ENCODE data around the gene MED31. TPM values are rescaled to one million over a fixed set of nuclear protein-coding genes. Genes with fewer than 3 reads are reported as not detected.

MED31 gene
- total RNA-seq: 2.5 and 11.2 TPM in 2 replicates

GRCh38 chr17:6651354-6651918 lies at the start of gene MED31, which contains the start of gene C17orf100:
Gene MED31 (minus strand): TSS chr17:6651605. CDS start chr17:6651528, 77 bp downstream.
Gene C17orf100 (plus strand): TSS chr17:6651762. CDS start chr17:6651914, 152 bp downstream.

GRCh38 chr17:6640536-6641246 lies 10.7 kb downstream of the MED31 start, which contains the start of the genes KIAA0753 and TXNDC17:
Gene KIAA0753 (minus strand): TSS chr17:6640711. CDS start chr17:6635103, 5,608 bp downstream.
Gene TXNDC17 (plus strand): TSS chr17:6641060. CDS start chr17:6641083, 23 bp downstream.

Other genes with a start within 250 kb of the MED31 start
- gene AIPL1, start 216.5 kb downstream of the MED31 start, total RNA-seq: not detected in 2 replicates
- gene PIMREG, start 207.2 kb downstream of the MED31 start, total RNA-seq: 7.2 and 105 TPM in 2 replicates
- gene PITPNM3, start 95.0 kb downstream of the MED31 start, total RNA-seq: 2.3 and 3.8 TPM in 2 replicates
- gene KIAA0753, start 10.9 kb downstream of the MED31 start, total RNA-seq: 8.9 and 9.8 TPM in 2 replicates
- gene TXNDC17, start 10.5 kb downstream of the MED31 start, total RNA-seq: 124 and 197 TPM in 2 replicates
- gene C17orf100, start 157 bp upstream of the MED31 start, total RNA-seq: 1.3 and 1.6 TPM in 2 replicates
- gene SLC13A5, start 61.8 kb upstream of the MED31 start, total RNA-seq: 0.89 TPM in 1 of 2 replicates, not detected in the other
- under 0.01 and 2.2 TPM in 2 replicates for gene XAF1, start 104.4 kb upstream of the MED31 start, total RNA-seq
- gene FBXO39, start 124.6 kb upstream of the MED31 start, total RNA-seq: not detected in 2 replicates
- not detected in 2 replicates for gene TEKT1, start 180.1 kb upstream of the MED31 start, total RNA-seq